ENCODE measurements around the gene KDM4B. TPM values are rescaled to one million over a fixed set of nuclear protein-coding genes. Genes with fewer than 3 reads are reported as not detected.
"Not testable (repeated sequence)": the region's sequence is repeated elsewhere in the genome, so short reads cannot be mapped to it uniquely, and the experiment has no call there.

The KDM4B gene
- total RNA-seq, 1 donor = 22.1 TPM

DNA sequence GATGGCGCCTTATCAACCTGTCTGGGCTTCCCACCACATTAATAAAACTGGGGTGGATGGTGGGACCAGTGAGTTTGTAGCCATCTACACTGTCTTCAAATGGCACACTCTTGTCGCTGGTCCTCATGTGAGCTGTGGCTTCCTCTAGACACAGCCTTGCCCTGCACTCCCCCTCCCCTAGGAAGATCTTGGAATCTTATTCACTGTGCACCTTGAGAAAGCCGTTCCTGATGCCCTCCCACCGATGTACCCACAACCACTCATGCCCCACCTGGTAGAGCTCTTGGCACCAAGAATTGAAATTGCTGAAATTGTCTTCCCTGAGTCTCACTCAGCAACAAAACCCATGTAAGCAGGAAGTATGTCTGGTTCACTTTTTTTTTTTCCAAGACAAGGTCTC, 225.7 kb downstream of the KDM4B start:
- H3K27ac ChIP-seq (ENCODE audit: low read depth, low read length) = no peak overlapping the region
- TF ChIP-seq, protein P1, sequence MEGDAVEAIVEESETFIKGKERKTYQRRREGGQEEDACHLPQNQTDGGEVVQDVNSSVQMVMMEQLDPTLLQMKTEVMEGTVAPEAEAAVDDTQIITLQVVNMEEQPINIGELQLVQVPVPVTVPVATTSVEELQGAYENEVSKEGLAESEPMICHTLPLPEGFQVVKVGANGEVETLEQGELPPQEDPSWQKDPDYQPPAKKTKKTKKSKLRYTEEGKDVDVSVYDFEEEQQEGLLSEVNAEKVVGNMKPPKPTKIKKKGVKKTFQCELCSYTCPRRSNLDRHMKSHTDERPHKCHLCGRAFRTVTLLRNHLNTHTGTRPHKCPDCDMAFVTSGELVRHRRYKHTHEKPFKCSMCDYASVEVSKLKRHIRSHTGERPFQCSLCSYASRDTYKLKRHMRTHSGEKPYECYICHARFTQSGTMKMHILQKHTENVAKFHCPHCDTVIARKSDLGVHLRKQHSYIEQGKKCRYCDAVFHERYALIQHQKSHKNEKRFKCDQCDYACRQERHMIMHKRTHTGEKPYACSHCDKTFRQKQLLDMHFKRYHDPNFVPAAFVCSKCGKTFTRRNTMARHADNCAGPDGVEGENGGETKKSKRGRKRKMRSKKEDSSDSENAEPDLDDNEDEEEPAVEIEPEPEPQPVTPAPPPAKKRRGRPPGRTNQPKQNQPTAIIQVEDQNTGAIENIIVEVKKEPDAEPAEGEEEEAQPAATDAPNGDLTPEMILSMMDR (IDR thresholded peaks at IDR 0.05; ENCODE audit: extremely low read depth, low read depth, low read length) = no peak
- H3K27me3 ChIP-seq (ENCODE audit: insufficient read depth, low read length) = no peaks in the 10 kb centered on the region
- H3K79me2 ChIP-seq (ENCODE audit: insufficient read depth, low read length) = no peaks in the 10 kb centered on the region
- no peaks in the 10 kb centered on the region for H3K4me1 ChIP-seq (ENCODE audit: insufficient read depth, low read length)
- no peak overlapping the region for H2AFZ ChIP-seq (ENCODE audit: low read length)
- H3K9me3 ChIP-seq (ENCODE audit: low read depth, low read length) = no peaks in the 10 kb centered on the region
- no peaks in the 10 kb centered on the region for H3K36me3 ChIP-seq (ENCODE audit: insufficient read depth, low read length)
- DNase-seq (ENCODE audit: insufficient read length, low spot score, missing footprints) = peak; percentile 69
- H4K20me1 ChIP-seq (ENCODE audit: insufficient read depth, low read length) = no peaks in the 10 kb centered on the region
- no peak overlapping the region for H3K4me2 ChIP-seq (ENCODE audit: insufficient read depth, low read length)
- no peak overlapping the region for H3K4me3 ChIP-seq (ENCODE audit: insufficient read depth, low read length)

DNA sequence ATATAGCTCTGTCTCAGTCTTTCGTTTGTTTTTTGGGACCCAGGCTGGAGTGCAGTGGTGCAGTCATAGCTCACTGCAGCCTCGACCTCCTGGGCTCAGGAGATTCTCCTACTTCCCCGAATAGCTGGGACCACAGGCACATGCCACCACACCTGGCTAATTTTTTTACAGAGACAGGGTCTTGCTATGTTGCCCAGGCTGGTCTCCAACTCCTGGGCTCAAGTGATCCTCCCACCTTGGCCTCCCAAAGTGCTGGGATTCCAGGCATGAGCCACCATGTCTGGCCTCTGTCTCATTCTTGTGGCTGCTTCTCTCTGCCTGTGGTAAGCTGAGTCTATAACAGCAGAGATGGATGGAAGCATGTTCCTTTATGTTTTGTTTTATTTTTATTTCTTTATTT, 226.7 kb downstream of the KDM4B start:
- H3K9me3 ChIP-seq (ENCODE audit: low read depth, low read length); H3K4me3 ChIP-seq (ENCODE audit: insufficient read depth, low read length); H3K79me2 ChIP-seq (ENCODE audit: insufficient read depth, low read length); H3K36me3 ChIP-seq (ENCODE audit: insufficient read depth, low read length); H3K27ac ChIP-seq (ENCODE audit: low read depth, low read length); H3K4me2 ChIP-seq (ENCODE audit: insufficient read depth, low read length); H2AFZ ChIP-seq (ENCODE audit: low read length); H3K4me1 ChIP-seq (ENCODE audit: insufficient read depth, low read length); H3K27me3 ChIP-seq (ENCODE audit: insufficient read depth, low read length); H4K20me1 ChIP-seq (ENCODE audit: insufficient read depth, low read length): not testable (repeated sequence)
- peak; percentile 1 for DNase-seq (ENCODE audit: insufficient read length, low spot score, missing footprints)

DNA sequence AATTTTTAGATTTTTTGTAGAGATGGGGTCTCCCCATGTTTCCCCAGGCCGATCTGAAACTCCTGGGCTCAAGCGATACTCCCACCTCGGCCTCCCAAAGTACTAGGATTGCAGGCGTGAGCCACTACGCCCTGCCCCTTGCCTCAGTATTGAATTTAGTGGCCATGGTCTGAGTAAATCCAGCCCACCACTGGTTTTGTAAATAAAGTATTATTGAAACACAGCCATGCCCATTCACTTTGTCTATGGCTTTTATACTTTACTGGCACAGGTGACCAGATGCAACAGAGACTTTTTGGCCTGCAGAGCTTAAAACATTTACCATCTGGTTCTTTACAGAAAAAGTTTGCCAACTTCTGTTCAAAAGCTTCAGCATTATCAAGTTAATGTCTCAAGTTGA, 227.9 kb downstream of the KDM4B start:
- no peaks in the 10 kb centered on the region for H4K20me1 ChIP-seq (ENCODE audit: insufficient read depth, low read length)
- no peaks in the 10 kb centered on the region for H3K27me3 ChIP-seq (ENCODE audit: insufficient read depth, low read length)
- H3K4me3 ChIP-seq (ENCODE audit: insufficient read depth, low read length) = no peak overlapping the region
- H3K4me1 ChIP-seq (ENCODE audit: insufficient read depth, low read length) = no peaks in the 10 kb centered on the region
- DNase-seq (ENCODE audit: insufficient read length, low spot score, missing footprints) = no peak
- no peak overlapping the region for H3K27ac ChIP-seq (ENCODE audit: low read depth, low read length)
- H3K4me2 ChIP-seq (ENCODE audit: insufficient read depth, low read length) = no peak overlapping the region
- no peaks in the 10 kb centered on the region for H3K36me3 ChIP-seq (ENCODE audit: insufficient read depth, low read length)
- TF ChIP-seq, protein P1 (IDR thresholded peaks at IDR 0.05; ENCODE audit: extremely low read depth, low read depth, low read length) = no peak
- H3K79me2 ChIP-seq (ENCODE audit: insufficient read depth, low read length) = no peaks in the 10 kb centered on the region
- H2AFZ ChIP-seq (ENCODE audit: low read length) = no peak overlapping the region
- no peaks in the 10 kb centered on the region for H3K9me3 ChIP-seq (ENCODE audit: low read depth, low read length)

DNA sequence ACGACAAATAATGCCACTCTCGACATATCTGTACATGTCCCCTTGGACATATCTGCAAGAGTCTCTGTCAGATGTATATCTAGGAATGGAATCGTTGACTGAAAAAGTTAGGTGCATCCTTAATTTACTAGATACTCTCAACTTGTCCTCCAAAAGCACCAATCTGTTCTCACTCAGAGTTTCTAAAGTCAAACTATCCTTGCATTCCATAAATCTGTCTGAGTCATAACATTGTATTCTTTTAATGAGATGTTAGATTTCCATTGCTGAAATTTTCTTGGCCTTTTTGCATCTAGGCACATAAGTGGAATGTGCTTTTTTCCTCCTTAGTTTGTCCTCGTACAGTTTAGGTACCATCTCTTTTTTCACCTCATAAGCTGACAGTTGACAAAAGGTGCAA, 231.9 kb downstream of the KDM4B start:
- no peak overlapping the region for H2AFZ ChIP-seq (ENCODE audit: low read length)

More for the DNA sequence above, 231.9 kb downstream of the KDM4B start:
- Histone ChIP-seq H3K4me3 (ENCODE audit: insufficient read depth, low read length) (no peak overlapping the region), H3K36me3 (ENCODE audit: insufficient read depth, low read length) (peaks cover 7% of the 10 kb centered on the region), H3K79me2 (ENCODE audit: insufficient read depth, low read length) (no peaks in the 10 kb centered on the region), H3K4me1 (ENCODE audit: insufficient read depth, low read length) (no peaks in the 10 kb centered on the region), H3K27me3 (ENCODE audit: insufficient read depth, low read length) (no peaks in the 10 kb centered on the region), H3K9me3 (ENCODE audit: low read depth, low read length) (peaks cover 4% of the 10 kb centered on the region), H4K20me1 (ENCODE audit: insufficient read depth, low read length) (no peaks in the 10 kb centered on the region), H3K27ac (ENCODE audit: low read depth, low read length) (no peak overlapping the region), H3K4me2 (ENCODE audit: insufficient read depth, low read length) (no peak overlapping the region)
- no peak for DNase-seq (ENCODE audit: insufficient read length, low spot score, missing footprints)
- TF ChIP-seq, protein P1 (IDR thresholded peaks at IDR 0.05; ENCODE audit: extremely low read depth, low read depth, low read length) = no peak
